NCI-H510A treated with DMSO at 0.1 percent for 48 hours (cell line): ENCODE data around the gene USP20.
A peak's percentile ranks its signal among the peaks of the same experiment; 100 is the strongest.
"Not testable (repeated sequence)": the region's sequence is repeated elsewhere in the genome, so short reads cannot be mapped to it uniquely, and the experiment has no call there.

ENCODE experiments used
- DNase-seq: peaks from one replicate; lab custom pipeline; 2025; lab: John Stamatoyannopoulos, UW

The USP20 gene

GRCh38 chr9:129835128-129835859 is at the start of gene USP20, which contains the start of gene C9orf78:
Gene USP20 (plus strand): TSS chr9:129835458. CDS start chr9:129852556, 17,098 bp downstream.
Gene C9orf78 (minus strand): TSS chr9:129835275. CDS start chr9:129835221, 54 bp downstream.
- DNase-seq = peak; percentile 95

DNA sequence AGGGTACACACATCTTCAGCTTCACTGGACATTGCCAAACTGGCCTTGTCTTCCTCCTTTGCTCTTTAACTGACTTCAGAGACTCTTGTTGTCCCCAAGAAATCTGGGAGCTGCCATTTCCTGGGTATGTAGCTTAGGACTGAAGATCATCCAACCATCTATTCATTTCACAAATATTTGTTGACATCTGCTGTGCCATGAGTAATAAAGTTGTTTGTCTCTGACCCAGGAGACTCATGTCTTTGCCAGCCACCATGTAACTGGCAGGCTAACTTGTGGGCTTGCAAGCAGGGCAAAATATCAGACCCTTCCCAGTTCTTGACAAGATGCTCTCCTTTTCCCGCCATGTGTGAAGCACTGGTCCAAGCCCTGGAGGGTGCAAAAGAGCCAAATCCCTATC is 49.4 kb upstream of the USP20 start:
- no peak for DNase-seq

DNA sequence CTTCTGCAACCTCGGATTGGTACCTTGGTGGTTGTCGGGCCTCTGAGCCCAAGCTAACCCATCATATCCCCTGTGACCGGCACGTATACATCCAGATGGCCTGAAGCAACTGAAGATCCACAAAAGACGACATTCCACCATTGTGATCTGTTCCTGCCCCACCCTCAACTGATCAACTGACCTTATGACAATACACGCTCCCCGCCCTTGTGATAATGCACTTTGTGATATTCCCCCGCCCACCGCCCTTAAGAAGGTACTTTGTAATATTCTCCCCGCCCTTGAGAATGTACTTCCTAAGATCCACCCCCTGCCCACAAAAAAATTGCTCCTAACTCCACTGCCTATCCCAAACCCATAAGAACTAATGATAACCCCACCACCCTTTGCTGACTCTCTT is 48.8 kb upstream of the USP20 start:
- no peak for DNase-seq

DNA sequence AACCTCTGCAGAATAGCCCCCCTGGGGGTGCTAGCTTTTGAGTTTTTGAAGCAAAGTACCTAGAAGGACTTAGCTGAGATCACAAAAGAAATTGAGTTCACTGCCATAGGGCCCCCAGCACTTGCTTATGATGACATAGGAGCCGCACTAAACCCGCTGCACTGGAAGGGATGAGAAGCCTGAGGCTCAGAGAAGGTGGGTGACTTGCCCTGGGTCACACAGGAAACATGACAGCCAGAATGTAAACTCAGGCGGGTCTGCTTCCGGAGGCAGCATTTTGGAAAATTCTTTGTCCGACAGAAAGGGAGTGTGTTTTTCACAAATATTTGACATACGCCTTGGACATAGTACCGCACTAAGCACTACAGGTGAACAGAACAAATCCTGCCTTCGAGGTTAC is 40.7 kb upstream of the USP20 start:
- no peak for DNase-seq

- not testable (repeated sequence) for DNase-seq
These were observed 39.2 kb upstream of the USP20 start for GRCh38 chr9:129796029-129796428.

- no peak for DNase-seq
These were observed 36.3 kb upstream of the USP20 start for GRCh38 chr9:129798973-129799372.

GRCh38 chr9:129801504-129801903 is 33.8 kb upstream of the USP20 start:
- no peak for DNase-seq

DNA sequence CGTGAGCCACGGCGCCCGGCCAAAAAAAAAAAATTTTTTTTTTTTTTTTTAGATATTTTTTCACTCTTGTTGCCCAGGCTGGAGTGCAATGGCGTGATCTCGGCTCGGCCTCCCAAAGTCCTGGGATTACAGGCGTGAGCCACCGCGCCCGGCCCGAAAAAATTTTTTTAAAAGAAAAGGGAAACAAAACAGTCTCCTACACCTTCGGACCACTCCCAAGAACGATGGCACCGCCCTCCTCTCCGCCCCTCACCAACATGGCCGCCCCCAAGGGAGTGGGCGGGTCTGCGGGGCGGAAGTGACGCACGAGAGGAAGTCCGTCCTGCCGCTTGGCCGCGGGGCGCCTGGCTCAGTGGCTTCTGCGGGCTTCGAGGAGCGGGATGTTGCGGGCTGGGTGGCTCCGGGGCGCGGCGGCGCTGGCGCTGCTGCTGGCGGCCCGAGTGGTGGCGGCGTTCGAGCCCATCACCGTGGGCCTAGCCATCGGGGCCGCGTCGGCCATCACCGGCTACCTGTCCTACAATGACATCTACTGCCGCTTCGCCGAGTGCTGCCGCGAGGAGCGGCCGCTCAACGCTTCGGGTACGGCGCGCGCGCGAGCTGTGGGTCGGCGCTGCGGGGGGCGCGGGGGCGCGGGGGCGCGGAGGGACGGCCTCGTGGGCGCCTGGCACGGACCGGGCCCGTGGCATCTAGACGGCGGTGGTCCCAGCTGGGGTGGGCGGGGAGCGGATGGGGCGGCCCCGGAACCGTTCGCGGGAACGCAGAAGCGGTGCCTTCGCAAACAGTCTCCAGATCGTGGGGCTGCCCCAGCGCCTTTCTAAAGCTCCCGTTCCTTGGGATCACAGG is 32.2 kb upstream of the USP20 start, which contains the start of gene TOR1B:
Gene TOR1B (plus strand): TSS at position 352 of the 843 bp plus-strand sequence. CDS start 29 bp downstream, at position 381.
- peak; percentile 79 for DNase-seq

DNA sequence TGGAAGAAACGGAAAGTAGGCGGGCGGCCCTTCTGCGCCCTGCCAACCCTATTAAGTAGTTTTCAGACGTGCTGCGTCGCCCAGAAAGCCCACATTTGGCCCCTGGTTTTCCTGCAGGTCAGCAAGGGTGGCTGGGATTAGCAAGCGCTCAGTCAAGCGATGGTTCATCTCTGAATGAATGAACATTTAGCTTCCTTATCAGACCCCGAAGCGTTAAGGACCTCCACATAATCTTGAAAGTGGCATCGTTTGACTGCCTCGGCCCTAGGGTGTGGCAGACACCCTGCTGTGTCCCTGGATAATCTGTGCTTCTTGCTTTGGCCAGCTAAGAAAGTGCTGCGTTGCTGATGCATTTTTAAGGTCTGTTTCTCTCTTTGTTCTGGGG is 31.6 kb upstream of the USP20 start:
- no peak for DNase-seq

GRCh38 chr9:129806061-129806460 is 29.2 kb upstream of the USP20 start:
- no peak for DNase-seq

DNA sequence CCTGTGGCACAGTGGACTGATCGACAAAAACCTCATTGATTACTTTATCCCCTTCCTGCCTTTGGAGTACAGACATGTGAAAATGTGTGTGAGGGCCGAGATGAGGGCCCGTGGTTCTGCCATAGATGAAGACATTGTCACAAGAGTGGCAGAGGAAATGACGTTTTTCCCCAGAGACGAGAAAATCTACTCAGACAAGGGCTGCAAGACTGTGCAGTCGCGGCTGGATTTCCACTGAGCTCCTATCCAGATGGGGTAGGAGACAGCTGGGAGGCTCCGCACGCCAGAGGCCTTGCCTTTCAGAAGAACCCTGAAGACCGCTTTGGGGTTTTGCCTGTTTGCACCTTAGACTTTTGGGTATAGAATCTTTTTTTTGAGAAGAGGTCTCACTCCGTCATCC is 25.9 kb upstream of the USP20 start:
- no peak for DNase-seq

GRCh38 chr9:129810116-129810515 is 25.1 kb upstream of the USP20 start:
- DNase-seq = no peak

DNA sequence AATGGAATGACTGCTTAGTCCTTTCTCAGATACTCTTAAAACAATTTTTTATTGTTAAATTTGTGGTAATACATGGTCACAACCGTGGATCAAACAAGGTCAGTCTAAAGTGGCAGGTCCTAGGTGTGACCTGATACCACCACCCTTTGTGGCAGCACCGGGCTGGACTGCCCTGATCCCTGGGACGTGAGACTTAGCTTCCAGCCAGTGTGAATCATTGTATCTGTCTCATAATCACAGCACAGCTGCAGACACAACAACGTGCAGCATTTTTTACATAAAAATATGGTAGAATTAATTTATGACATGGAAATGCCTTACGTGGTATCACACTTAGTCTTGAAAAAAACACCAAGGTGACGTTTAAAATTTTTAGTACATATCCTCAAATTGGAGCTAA is 24.5 kb upstream of the USP20 start:
- no peak for DNase-seq

- no peak for DNase-seq
These were observed 23.3 kb upstream of the USP20 start for GRCh38 chr9:129811967-129812363.

GRCh38 chr9:129812385-129812784 is 22.9 kb upstream of the USP20 start:
- no peak for DNase-seq

DNA sequence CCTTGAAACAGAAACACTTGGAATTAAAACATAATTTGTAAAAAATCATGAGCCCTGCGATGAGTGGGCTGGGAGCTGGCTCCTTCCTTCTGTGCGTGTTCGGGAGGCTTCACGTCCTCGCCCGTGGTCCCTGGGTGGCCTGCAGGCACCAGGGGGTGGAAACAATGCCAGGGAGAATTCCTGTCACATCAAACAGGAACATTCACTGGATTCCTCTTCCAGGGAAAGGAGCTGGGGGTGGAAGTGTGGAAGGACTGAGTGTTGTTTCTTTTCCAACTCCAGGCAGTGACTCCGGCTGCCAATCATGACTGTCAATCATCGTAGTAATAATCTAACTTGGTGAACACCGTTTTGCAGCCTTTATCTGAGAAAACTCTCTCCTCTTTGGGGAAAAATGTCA is 21.6 kb upstream of the USP20 start:
- DNase-seq = no peak

GRCh38 chr9:129814432-129815223 is 20.6 kb upstream of the USP20 start:
- no peak for DNase-seq

DNA sequence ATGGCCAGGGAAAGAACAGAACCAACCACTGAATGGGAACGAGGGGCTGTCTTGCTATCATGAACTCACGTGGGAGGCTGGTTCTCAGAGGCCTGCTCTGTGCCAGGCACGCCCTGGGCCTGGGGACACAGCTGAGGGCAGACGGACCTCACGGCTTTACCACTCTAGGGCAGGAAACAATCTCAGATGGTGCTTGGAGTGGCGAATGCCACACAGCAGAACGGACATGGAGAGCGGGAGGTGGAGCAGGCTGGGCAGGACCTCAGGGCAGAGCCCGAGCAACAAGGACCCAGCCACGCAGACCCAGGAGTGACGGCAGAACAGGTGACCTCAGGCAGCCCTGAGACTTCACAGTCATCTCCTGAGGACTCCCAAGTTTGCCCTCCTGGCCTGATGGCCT is 20.0 kb upstream of the USP20 start:
- no peak for DNase-seq

DNA sequence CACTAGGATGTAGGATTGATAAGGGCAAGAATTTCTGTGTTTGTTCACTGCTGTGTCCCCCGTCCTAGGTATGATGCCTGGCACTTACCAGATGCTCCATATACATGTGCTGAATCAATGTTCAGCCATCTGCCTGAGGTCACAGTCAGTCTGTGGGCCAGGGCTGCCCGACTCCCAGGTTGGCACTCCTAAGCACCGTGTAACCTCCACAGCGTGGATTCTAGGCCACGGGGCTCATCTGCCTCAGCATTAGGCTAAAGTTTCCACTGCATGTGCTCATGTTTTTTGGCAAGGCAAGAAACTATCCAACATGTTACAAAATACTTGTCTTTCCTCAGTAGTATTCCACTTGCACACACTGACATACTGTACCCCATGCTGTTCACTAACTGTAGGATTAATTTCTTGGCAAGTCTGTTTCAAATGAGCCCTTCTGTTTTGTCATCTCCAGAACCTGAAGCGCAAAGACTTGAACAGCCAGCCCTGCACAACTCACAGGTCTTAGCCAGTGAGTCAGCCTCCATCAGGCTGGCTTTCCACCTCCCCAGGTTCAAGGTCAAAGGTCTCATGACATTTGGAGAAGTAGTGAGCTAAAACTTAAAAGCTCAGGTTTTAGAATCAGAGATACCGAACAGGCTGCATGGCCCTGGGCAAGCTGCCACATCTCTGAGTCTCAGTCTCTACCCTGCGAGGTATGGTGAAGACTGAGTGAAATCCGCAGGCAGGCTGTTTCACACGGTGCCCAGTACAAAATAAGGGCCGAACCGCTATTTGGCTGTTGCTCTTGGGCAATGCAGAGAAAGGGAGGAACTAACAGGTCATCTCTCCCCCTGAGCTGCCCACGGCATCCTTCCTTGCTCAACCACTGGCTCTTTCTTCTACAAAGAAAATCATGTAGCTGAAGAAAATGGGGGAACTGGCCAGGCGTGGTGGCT is 18.5 kb upstream of the USP20 start:
- no peak for DNase-seq

DNA sequence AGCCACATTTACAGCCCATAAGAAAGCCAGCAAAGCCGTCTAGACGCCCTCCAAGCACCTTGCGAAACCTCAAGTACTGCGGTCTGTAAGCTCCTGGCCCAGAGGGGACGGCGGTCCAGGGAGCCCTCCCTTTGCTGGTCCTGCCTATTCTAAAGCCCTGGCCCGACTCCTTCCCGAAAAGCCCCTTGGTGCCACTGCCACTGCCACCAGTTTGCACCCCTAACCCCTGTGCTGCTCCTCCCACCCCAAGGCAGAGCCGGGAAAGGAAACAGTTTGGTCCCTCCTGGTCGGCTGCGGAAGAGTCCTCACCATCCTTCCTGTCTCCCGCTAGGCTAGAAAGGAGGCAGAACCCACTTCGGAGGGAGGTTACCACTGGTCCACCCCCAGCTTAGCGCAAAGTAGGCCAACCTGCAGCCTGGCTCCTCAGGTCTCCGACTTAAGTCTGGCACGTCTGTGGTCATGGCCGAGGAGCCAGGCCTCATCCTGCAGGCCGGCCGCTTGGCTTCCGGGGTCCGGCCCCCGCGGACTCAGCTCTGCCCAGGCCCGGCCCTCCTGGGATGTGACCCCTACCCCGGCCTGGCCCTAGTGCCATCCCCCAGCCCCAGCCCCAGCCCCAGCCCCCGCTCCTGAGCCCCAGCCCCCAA is 12.2 kb upstream of the USP20 start:
- no peak for DNase-seq

DNA sequence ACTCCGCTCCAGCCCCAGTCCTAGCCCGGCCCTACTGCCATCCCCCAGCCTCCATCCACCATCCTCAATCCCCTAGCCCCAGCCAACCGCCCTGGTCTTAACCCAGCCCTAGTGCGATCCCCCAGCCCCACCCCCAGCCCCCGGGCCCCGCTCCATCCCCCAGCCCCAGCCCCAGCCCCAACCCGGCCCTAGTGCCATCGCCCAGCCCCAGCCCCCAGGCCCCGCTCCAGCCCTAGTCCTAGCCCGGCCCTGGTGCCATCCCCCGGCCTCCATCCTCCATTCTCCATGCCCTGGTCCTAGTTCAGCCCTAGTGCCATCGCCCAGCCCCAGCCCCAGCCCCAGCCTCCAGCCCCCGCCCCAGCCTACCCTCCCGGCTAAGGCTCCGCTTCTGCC is 11.7 kb upstream of the USP20 start:
- DNase-seq = no peak
